Liver (tissue), 3 donors: ENCODE data around the gene PGLYRP2.

Experiments used
- CTCF ChIP-seq: fragments of 150-350 bp; IDR thresholded peaks from 2 replicates; pipeline ENCODE4 v1.5.1; 2017; ENCODE audit warnings: improper control_type of control experiment, low read depth, low read length; ENCODE audit not compliant: missing input control
- EGR1 ChIP-seq, 2 donors: IDR thresholded peaks; 2 replicates each; pipeline ENCODE4 v1.6.1; 2016 to 2018; ENCODE audit warnings: antibody characterized with exemption in 2 of 2, low read depth in 2 of 2
- FOXA2 ChIP-seq: IDR thresholded peaks from 2 replicates; pipeline ENCODE4 v1.6.1; 2016; ENCODE audit warnings: antibody characterized with exemption
- GABPA ChIP-seq, 2 donors: IDR thresholded peaks in 1 of 2; conservative IDR thresholded peaks in 1 of 2; 2 replicates each; pipeline ENCODE4 v1.6.1; 2016; ENCODE audit warnings: antibody characterized with exemption in 2 of 2, mild to moderate bottlenecking in 1 of 2, moderate library complexity in 1 of 2
- JUND ChIP-seq, 2 donors: IDR thresholded peaks; 2 replicates each; pipeline ENCODE4 v1.6.1; 2016; ENCODE audit warnings: antibody characterized with exemption in 2 of 2
- RAD21 ChIP-seq, 2 donors: IDR thresholded peaks; 2 replicates each; pipeline ENCODE4 v1.6.1; 2016; ENCODE audit warnings: antibody characterized with exemption in 2 of 2, mild to moderate bottlenecking in 2 of 2
- SP1 ChIP-seq: IDR thresholded peaks from 2 replicates; pipeline ENCODE4 v1.6.1; 2018; ENCODE audit warnings: antibody characterized with exemption, mild to moderate bottlenecking
- TAF1 ChIP-seq: conservative IDR thresholded peaks from 2 replicates; pipeline ENCODE4 v1.6.1; 2016; ENCODE audit warnings: antibody characterized with exemption, mild to moderate bottlenecking
- YY1 ChIP-seq: IDR thresholded peaks from 2 replicates; pipeline ENCODE4 v1.6.1; 2016; ENCODE audit warnings: antibody characterized with exemption, mild to moderate bottlenecking
- TF ChIP-seq, protein P1 (sequence below): IDR thresholded peaks from 2 replicates; pipeline ENCODE4 v1.6.1; 2016; ENCODE audit warnings: antibody characterized with exemption, mild to moderate bottlenecking
- TF ChIP-seq, protein P2 (sequence below): IDR thresholded peaks from 2 replicates; pipeline ENCODE4 v1.6.1; 2016; ENCODE audit warnings: antibody characterized with exemption
- donor health status: healthy.
- donor health status: healthy.

DNA sequence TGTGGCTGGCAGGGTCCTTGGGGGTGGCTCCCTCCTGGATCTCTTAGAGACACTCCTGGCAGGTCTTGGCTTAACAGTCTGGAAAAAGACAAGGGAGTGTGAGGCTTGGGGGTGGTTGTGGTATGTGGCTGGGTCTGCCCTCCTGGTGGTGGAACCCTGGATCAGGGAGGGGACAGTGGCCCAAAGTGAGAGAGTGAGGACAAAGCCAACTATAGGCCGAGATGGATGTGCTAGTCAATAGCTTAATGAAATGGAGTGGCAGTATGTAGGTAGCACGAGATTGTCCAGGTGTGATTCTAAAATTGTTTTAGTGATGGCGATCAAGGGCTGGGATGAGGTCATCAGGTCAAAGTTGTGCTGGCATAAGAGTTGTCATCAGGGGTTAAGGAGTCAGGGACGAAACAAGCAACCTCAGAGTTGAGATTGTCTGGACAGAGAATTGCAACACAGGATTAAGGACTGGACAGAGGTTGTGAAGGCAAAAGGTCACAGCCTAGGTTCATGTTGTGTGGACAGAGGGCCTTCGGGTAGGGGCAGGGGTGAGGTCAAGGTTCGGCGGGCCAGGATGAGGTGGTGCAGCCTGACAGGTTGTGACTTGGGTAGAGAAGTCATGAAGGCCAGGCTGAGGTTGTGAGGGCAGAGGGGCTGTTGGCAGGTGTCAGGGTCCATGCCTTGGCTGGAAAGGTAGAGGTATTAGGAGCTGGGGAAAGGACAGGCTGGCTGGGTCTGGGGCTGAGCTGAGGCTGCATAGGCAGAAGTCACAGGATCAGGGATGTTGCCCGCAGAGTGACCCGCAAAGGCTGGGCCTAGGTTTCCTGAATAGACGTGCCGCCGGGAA is 10.4 kb downstream of the PGLYRP2 start:
- TF ChIP-seq CTCF (no peak), YY1 (peak; percentile 48), SP1 (peak; percentile 79), FOXA2 (peak; percentile 42), JUND (IDR thresholded peaks at IDR 0.05) (peak; percentile 29 to 74), TAF1 (no peak), GABPA (IDR thresholded peaks at IDR 0.05 in 1 of 2, conservative IDR thresholded peaks at IDR 0.05 in 1 of 2) (no peak), RAD21 (IDR thresholded peaks at IDR 0.05) (peak in 1 of 2 donors; percentile 51), EGR1 (IDR thresholded peaks at IDR 0.05; ENCODE audit: low read depth in 2 of 2) (no peak)
- TF ChIP-seq, protein P1, sequence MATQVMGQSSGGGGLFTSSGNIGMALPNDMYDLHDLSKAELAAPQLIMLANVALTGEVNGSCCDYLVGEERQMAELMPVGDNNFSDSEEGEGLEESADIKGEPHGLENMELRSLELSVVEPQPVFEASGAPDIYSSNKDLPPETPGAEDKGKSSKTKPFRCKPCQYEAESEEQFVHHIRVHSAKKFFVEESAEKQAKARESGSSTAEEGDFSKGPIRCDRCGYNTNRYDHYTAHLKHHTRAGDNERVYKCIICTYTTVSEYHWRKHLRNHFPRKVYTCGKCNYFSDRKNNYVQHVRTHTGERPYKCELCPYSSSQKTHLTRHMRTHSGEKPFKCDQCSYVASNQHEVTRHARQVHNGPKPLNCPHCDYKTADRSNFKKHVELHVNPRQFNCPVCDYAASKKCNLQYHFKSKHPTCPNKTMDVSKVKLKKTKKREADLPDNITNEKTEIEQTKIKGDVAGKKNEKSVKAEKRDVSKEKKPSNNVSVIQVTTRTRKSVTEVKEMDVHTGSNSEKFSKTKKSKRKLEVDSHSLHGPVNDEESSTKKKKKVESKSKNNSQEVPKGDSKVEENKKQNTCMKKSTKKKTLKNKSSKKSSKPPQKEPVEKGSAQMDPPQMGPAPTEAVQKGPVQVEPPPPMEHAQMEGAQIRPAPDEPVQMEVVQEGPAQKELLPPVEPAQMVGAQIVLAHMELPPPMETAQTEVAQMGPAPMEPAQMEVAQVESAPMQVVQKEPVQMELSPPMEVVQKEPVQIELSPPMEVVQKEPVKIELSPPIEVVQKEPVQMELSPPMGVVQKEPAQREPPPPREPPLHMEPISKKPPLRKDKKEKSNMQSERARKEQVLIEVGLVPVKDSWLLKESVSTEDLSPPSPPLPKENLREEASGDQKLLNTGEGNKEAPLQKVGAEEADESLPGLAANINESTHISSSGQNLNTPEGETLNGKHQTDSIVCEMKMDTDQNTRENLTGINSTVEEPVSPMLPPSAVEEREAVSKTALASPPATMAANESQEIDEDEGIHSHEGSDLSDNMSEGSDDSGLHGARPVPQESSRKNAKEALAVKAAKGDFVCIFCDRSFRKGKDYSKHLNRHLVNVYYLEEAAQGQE: peak; percentile 53
- TF ChIP-seq, protein P2, sequence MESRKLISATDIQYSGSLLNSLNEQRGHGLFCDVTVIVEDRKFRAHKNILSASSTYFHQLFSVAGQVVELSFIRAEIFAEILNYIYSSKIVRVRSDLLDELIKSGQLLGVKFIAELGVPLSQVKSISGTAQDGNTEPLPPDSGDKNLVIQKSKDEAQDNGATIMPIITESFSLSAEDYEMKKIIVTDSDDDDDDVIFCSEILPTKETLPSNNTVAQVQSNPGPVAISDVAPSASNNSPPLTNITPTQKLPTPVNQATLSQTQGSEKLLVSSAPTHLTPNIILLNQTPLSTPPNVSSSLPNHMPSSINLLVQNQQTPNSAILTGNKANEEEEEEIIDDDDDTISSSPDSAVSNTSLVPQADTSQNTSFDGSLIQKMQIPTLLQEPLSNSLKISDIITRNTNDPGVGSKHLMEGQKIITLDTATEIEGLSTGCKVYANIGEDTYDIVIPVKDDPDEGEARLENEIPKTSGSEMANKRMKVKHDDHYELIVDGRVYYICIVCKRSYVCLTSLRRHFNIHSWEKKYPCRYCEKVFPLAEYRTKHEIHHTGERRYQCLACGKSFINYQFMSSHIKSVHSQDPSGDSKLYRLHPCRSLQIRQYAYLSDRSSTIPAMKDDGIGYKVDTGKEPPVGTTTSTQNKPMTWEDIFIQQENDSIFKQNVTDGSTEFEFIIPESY: peak; percentile 27
